Stimulated activated naive B cell treated with anti-CD40 and anti-IgM and Interleukin-4, amounts not matched to agents 10 μg/mL and 1 μg/mL and 100 μg/mL, for 72 hours (primary cell): ENCODE measurements around the gene RNLS.
A peak's percentile ranks its signal among the peaks of the same experiment; 100 is the strongest.

Source experiments
- ATAC-seq, 2 donors: fragments of 150-1000 bp; cut with Tn5 transposase; replicated peaks; 2 replicates each; pipeline ENCODE4 v1.10.0; 2021; ENCODE audit warnings: moderate library complexity in 1 of 2
- DNase-seq: peaks from one replicate; pipeline ENCODE4 v3.0.0; 2021
- H3K27ac Mint-ChIP-seq: one replicate; pipeline ENCODE4 v1.8.0; 2022; ENCODE audit warnings: mild to moderate bottlenecking, mixed read lengths
- H3K27me3 Mint-ChIP-seq, 2 donors: one replicate each; pipeline ENCODE4 v1.8.0; 2022; ENCODE audit warnings: mixed read lengths in 2 of 2
- H3K36me3 Mint-ChIP-seq, 2 donors: one replicate each; pipeline ENCODE4 v1.8.0; 2022; ENCODE audit warnings: mixed read lengths in 2 of 2, mild to moderate bottlenecking in 1 of 2
- H3K4me1 Mint-ChIP-seq, 2 donors: one replicate each; pipeline ENCODE4 v1.8.0; 2022; ENCODE audit warnings: mixed read lengths in 2 of 2, mild to moderate bottlenecking in 1 of 2
- H3K4me3 Mint-ChIP-seq, 2 donors: one replicate each; pipeline ENCODE4 v1.8.0; 2022; ENCODE audit warnings: mild to moderate bottlenecking in 2 of 2, mixed read lengths in 2 of 2, moderate library complexity in 1 of 2
- H3K9me3 Mint-ChIP-seq, 2 donors: one replicate each; pipeline ENCODE4 v1.8.0; 2022; ENCODE audit warnings: mixed read lengths in 2 of 2, mild to moderate bottlenecking in 1 of 2

Gene RNLS

GRCh38 chr10:88523739-88524400 is 59.2 kb downstream of the RNLS start:
- Mint-ChIP-seq H3K4me3 (no peak overlapping the region), H3K9me3 (no peaks in the 10 kb centered on the region), H3K27me3 (no peaks in the 10 kb centered on the region), H3K36me3 (no peaks in the 10 kb centered on the region), H3K4me1 (no peaks in the 10 kb centered on the region), H3K27ac (no peak overlapping the region)
- ATAC-seq (no peak), DNase-seq (no peak)

DNA sequence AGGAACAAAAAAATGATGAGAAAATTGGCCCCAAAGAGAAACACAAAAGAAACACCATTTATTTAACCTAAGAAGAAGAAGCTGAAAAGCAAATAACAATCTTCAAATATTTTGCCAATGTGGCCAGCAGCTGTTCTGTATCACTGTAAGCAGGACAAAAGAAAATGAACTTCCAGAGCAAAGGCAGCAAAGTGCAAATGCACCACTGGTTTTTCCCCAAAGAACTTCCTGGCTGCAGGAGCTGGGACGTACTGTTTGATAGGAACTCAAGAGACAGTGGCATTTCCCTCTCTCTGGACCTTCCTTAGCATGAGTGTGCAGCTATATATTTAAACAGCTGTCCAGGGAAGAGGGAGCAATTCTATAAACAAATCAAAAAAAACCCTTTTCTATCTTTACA is 60.4 kb downstream of the RNLS start:
- ATAC-seq, result no peak
- H3K36me3 Mint-ChIP-seq, result no peaks in the 10 kb centered on the region
- no peaks in the 10 kb centered on the region for H3K4me1 Mint-ChIP-seq

GRCh38 chr10:88521791-88522190 is 61.3 kb downstream of the RNLS start:
- ATAC-seq, result no peak
- no peaks in the 10 kb centered on the region for H3K27me3 Mint-ChIP-seq
- no peak overlapping the region for H3K4me3 Mint-ChIP-seq
- no peaks in the 10 kb centered on the region for H3K9me3 Mint-ChIP-seq
- no peak for DNase-seq
- H3K4me1 Mint-ChIP-seq, result no peaks in the 10 kb centered on the region
- no peaks in the 10 kb centered on the region for H3K36me3 Mint-ChIP-seq
- H3K27ac Mint-ChIP-seq, result no peak overlapping the region

More for the DNA sequence above, 60.4 kb downstream of the RNLS start:
- Mint-ChIP-seq H3K4me3 (no peak overlapping the region), H3K27ac (no peak overlapping the region), H3K9me3 (no peaks in the 10 kb centered on the region), H3K27me3 (no peaks in the 10 kb centered on the region)
- DNase-seq, result no peak

DNA sequence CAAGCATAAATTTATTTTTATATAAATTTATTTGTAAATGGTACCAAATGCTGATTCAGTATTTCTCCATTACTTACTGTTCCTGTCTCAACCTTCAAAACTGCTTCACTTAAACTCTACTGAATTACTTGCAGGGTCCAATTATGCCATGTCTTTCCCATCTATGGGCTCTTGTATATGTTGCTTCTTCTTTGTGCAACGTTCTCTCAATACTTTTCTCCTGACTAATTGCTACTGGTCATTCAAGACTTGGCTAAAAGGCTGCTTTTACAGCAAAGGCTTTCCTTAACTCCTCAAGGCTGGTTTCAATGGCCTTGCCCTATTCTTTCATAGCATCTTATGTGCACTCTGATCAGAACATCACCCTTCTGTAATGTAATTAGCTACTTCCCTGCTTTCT is 67.9 kb downstream of the RNLS start:
- Mint-ChIP-seq H3K27ac (no peak overlapping the region), H3K36me3 (no peaks in the 10 kb centered on the region), H3K4me3 (no peak overlapping the region), H3K4me1 (no peaks in the 10 kb centered on the region), H3K9me3 (peaks cover 3 to 6% of the 10 kb centered on the region in 2 donors), H3K27me3 (no peaks in the 10 kb centered on the region)
- ATAC-seq (no peak), DNase-seq (no peak)

- DNase-seq (no peak), ATAC-seq (no peak)
- Mint-ChIP-seq H3K4me1 (peaks cover 3 to 8% of the 10 kb centered on the region in 2 donors), H3K36me3 (no peaks in the 10 kb centered on the region), H3K27ac (no peak overlapping the region), H3K27me3 (no peaks in the 10 kb centered on the region), H3K4me3 (no peak overlapping the region), H3K9me3 (peaks cover 3 to 6% of the 10 kb centered on the region in 2 donors)
Measured at GRCh38 chr10:88512599-88512998, 70.5 kb downstream of the RNLS start.

- Mint-ChIP-seq H3K36me3 (peaks cover 0 to 4% of the 10 kb centered on the region in 2 donors), H3K9me3 (no peaks in the 10 kb centered on the region), H3K27me3 (no peaks in the 10 kb centered on the region), H3K4me3 (no peak overlapping the region), H3K27ac (no peak overlapping the region), H3K4me1 (peaks cover 3 to 11% of the 10 kb centered on the region in 2 donors)
- ATAC-seq, result no peak
- DNase-seq, result no peak
Measured at GRCh38 chr10:88508796-88509195, 74.3 kb downstream of the RNLS start.

- ATAC-seq, result peak; percentile 55 to 70
- H3K4me3 Mint-ChIP-seq, result no peak overlapping the region
- no peak overlapping the region for H3K27ac Mint-ChIP-seq
- peaks cover 3 to 11% of the 10 kb centered on the region in 2 donors for H3K4me1 Mint-ChIP-seq
- H3K36me3 Mint-ChIP-seq, result peaks cover 0 to 4% of the 10 kb centered on the region in 2 donors
- no peaks in the 10 kb centered on the region for H3K9me3 Mint-ChIP-seq
- DNase-seq, result no peak
- no peaks in the 10 kb centered on the region for H3K27me3 Mint-ChIP-seq
Measured at GRCh38 chr10:88507826-88508453, 75.2 kb downstream of the RNLS start.

- Mint-ChIP-seq H3K27ac (no peak overlapping the region), H3K4me3 (no peak overlapping the region), H3K27me3 (no peaks in the 10 kb centered on the region), H3K9me3 (peaks cover 0 to under 1% of the 10 kb centered on the region in 2 donors), H3K4me1 (peaks cover 3 to 11% of the 10 kb centered on the region in 2 donors), H3K36me3 (peaks cover 0 to 4% of the 10 kb centered on the region in 2 donors)
- no peak for ATAC-seq
- no peak for DNase-seq
Measured at GRCh38 chr10:88507404-88507803, 75.7 kb downstream of the RNLS start.

DNA sequence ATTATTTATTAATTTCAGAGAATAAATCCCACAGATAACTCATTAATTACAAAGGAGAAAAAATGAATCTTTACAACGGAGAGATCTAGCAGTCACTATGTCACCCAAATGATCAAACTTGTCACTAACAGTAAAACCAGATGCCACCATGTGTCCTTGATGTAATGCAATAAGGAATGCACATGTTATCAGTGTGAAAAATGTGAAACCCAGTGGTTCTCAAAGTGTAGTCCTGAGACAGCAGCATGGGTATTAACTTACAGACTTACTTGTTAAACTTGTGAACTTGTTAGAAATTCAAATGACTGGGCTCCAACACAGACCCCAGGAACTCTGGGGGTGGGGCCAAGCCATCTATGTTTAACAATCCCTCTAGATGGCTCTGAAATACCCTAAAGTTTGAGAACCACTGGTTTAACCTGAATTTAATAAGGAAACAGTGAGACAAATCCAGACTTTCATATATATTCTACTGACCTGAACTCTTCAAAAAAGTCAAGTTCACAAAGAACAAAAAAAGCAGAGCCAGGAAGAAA is 77.4 kb downstream of the RNLS start:
- ATAC-seq (no peak), DNase-seq (no peak)
- no peak overlapping the region for H3K4me3 Mint-ChIP-seq
- H3K27ac Mint-ChIP-seq, result no peak overlapping the region
- H3K27me3 Mint-ChIP-seq, result no peaks in the 10 kb centered on the region
- H3K9me3 Mint-ChIP-seq, result peaks cover 3% of the 10 kb centered on the region in 2 donors
- H3K36me3 Mint-ChIP-seq, result peaks cover 2 to 4% of the 10 kb centered on the region in 2 donors
- H3K4me1 Mint-ChIP-seq, result peaks cover 3 to 11% of the 10 kb centered on the region in 2 donors

DNA sequence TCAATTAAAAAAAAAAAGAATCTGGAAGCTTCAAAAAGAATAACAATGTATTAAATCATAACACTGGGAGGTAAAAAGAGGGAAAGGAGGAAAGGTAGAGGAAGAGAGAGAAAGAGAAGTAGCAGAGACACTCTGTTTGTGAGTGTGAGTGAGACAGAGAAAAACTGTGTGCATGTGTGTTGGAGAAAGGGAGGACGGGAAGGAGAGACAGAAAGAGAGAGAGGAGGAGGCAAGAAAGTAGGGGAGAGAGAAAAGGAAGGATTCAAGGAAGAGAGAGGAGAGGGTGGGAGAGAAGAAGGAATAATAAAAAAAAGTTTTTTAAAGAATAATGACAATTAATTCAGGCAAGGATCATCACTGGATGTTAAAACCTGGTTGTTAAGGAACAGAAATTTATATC is 77.9 kb downstream of the RNLS start:
- H3K9me3 Mint-ChIP-seq, result peaks cover 3% of the 10 kb centered on the region in 2 donors
- no peak overlapping the region for H3K4me3 Mint-ChIP-seq
- DNase-seq (no peak), ATAC-seq (no peak)
- H3K36me3 Mint-ChIP-seq, result peaks cover 2 to 4% of the 10 kb centered on the region in 2 donors
- H3K27ac Mint-ChIP-seq, result no peak overlapping the region
- H3K27me3 Mint-ChIP-seq, result no peaks in the 10 kb centered on the region
- peaks cover 3 to 11% of the 10 kb centered on the region in 2 donors for H3K4me1 Mint-ChIP-seq

DNA sequence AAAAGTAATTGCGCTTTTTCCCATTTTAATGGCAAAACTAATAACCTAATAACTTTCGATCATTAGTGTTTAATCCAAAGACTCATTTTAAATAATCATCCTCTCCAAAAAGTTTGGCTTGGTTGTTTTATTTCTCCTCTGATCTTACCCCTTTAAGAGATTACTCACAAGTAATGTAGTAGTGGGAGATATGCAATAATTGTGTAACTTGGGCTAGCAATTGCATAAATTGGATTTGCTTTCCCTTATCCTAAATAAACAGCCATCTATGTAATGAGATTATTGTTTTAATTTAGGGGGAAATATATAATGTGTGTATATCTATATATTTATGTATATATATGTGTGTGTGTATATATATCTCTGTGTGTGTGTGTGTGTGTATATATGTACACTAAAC is 82.5 kb downstream of the RNLS start:
- ATAC-seq (no peak), DNase-seq (no peak)
- Mint-ChIP-seq H3K4me1 (peaks cover 5 to 6% of the 10 kb centered on the region in 2 donors), H3K36me3 (peaks cover 2 to 4% of the 10 kb centered on the region in 2 donors), H3K27me3 (no peaks in the 10 kb centered on the region), H3K4me3 (no peak overlapping the region), H3K27ac (no peak overlapping the region), H3K9me3 (peaks cover 3% of the 10 kb centered on the region in 2 donors)

DNA sequence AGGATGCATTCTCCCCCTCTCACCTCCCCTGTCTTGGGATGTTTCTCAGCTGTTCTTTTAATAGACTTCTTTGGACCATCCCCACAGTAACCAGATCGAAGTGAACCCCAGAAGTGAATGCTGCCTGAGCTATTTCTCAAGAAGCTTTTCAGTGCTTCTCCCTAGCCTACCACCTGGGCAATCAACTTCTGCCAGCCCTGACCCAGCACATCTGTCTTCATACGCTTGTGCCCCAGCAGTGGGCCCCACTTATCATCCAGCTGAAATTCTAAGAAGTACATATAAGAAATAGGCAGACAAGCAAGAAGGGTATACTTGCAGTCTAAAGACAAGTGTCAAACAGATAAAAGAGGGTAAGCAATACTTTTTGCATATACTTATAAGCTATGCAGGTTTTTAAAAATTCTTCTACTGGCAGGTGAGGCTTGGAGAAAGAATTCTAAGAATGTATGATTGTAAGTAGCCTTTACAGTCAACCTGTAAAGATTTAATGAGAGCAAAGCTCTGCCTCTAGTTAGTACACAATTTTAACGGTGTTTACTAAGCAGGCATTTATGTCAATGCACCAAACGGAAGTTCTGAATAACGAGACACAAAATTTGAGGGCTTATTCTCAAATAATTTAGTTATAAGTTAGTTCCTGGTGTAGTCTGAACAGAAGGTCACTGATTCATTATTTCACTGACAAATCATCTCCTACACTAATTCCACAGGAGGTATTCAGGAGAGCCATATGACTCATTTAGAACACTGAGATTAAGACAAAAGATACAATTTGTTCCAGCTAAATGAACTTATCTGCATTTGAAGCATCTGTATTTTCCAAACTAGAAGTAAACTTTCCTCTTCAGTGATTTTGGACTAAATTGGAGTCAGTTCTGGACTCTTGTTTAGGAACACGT is 83.3 kb downstream of the RNLS start:
- peaks cover 0 to 2% of the 10 kb centered on the region in 2 donors for H3K36me3 Mint-ChIP-seq
- H3K27me3 Mint-ChIP-seq, result no peaks in the 10 kb centered on the region
- DNase-seq, result no peak

GRCh38 chr10:88497913-88498312 is 85.2 kb downstream of the RNLS start:
- Mint-ChIP-seq H3K4me1 (peaks cover 19 to 27% of the 10 kb centered on the region in 2 donors), H3K4me3 (no peak overlapping the region), H3K27ac (no peak overlapping the region), H3K36me3 (peaks cover 0 to 2% of the 10 kb centered on the region in 2 donors), H3K27me3 (no peaks in the 10 kb centered on the region), H3K9me3 (peaks cover 3% of the 10 kb centered on the region in 2 donors)
- no peak for ATAC-seq
- no peak for DNase-seq

More for the DNA sequence above, 83.3 kb downstream of the RNLS start:
- H3K4me3 Mint-ChIP-seq, result no peak overlapping the region
- peaks cover 3% of the 10 kb centered on the region in 2 donors for H3K9me3 Mint-ChIP-seq
- no peak overlapping the region for H3K27ac Mint-ChIP-seq
- no peak for ATAC-seq
- H3K4me1 Mint-ChIP-seq, result peaks cover 9 to 12% of the 10 kb centered on the region in 2 donors

GRCh38 chr10:88494537-88494936 is 88.6 kb downstream of the RNLS start:
- Mint-ChIP-seq H3K36me3 (no peaks in the 10 kb centered on the region), H3K4me1 (peaks cover 25 to 36% of the 10 kb centered on the region in 2 donors)

More at GRCh38 chr10:88494537-88494936, 88.6 kb downstream of the RNLS start:
- Mint-ChIP-seq H3K4me3 (no peak overlapping the region), H3K9me3 (no peaks in the 10 kb centered on the region), H3K27me3 (no peaks in the 10 kb centered on the region), H3K27ac (no peak overlapping the region)
- ATAC-seq (no peak), DNase-seq (no peak)
